Measurements from ENCODE around the gene EDARADD.

The EDARADD gene

DNA sequence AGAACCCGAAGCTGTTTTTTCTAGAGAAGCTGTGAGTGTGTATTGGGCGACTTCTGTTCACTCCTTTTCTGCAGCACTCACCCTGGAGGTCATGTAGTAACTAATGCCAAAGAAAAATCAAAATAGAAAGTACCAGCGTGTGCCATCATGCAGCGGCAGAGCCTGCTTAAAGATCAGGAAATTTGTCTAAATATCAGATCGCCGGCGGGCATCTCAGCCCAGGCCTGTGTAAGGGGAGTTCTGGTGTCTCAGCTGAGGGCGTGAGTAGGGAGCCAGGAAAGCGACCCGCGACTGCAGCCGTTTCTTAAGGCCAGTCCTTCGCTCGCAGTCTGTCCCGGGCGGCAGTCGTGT is 768 bp downstream of the EDARADD start:
- DNase-seq (ENCODE audit: low spot score): peak; percentile 13

- no peak for DNase-seq (ENCODE audit: low spot score)
These were observed 1.3 kb downstream of the EDARADD start for GRCh38 chr1:236395230-236395946.

GRCh38 chr1:236395947-236396664 is 2.0 kb downstream of the EDARADD start:
- no peak for DNase-seq (ENCODE audit: low spot score)

- DNase-seq (ENCODE audit: low spot score): no peak
These were observed 2.6 kb downstream of the EDARADD start for GRCh38 chr1:236396665-236397043.

DNA sequence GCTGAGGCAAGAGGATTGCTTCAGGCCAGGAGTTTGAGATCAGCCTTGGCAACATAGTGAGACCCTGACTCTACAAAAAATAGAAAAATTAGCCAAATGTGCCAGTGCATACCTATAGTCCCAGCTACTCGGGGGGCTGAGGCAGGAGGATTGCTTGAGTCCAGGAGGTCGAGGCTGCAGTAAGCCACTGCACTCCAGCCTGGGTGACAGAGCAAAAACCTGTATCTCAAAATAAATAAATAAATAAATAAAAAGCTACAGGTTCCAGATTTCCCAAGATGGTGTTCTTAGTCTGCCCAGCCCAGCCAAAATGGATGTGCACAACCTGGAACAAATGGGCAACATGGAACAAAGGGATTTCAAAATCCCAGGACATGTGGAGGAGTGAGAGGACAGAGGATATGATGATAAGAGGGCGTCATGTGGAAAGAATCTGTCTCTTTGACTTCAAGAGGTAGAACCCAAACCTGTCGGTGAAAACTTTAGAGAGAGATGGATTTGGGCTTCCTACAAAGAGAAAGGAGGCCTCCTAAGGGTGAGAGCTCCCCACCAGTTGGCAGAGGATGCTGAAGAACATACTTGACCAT is 3.2 kb downstream of the EDARADD start:
- DNase-seq (ENCODE audit: low spot score): no peak

DNA sequence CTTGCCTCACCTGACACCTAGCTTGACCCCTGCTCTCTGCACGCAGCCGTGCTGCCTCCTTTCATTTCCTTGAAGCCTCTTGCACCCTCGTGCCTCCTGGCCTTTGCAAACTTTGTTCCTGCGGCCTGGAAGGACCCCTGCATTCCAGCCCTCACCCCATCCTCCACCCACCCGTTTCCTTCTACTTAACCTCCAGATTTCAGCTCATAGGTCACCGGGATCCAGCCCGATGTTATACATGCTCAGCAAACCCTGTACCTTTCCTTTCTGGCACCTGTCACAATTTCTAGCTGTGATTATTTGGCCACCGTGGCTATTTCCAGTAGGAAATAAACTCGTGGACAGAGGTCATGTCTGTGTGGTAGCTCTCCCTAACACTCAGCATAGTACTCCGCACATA is 4.5 kb downstream of the EDARADD start:
- DNase-seq (ENCODE audit: low spot score): no peak

GRCh38 chr1:236400061-236400603 is 6.0 kb downstream of the EDARADD start:
- no peak for DNase-seq (ENCODE audit: low spot score)

GRCh38 chr1:236401698-236402097 is 7.6 kb downstream of the EDARADD start:
- no peak for DNase-seq (ENCODE audit: low spot score)

GRCh38 chr1:236403905-236404696 is 10.0 kb downstream of the EDARADD start:
- no peak for DNase-seq (ENCODE audit: low spot score)

DNA sequence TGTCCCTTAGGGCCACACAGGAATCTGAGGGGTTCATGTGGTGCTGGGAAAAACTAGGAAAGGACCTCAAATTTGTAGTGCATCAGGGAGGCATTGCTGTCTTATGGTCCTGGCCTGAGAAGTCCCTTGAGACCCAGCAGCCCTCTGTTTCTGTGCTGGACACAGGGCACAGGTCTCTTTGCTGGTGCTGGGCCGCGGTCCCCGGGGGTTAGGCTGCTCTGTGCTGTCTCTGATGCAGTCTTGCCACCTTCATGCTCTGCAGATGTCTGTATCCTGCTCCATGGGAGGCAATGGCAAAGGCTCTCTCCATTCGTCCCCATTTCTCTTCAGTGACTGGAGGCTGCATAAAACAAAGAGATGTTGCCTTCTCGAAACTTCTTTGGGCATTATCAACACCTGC is 13.0 kb downstream of the EDARADD start:
- DNase-seq (ENCODE audit: low spot score): no peak

GRCh38 chr1:236413688-236414087 is 19.6 kb downstream of the EDARADD start:
- no peak for DNase-seq (ENCODE audit: low spot score)

- no peak for DNase-seq (ENCODE audit: low spot score)
These were observed 22.1 kb downstream of the EDARADD start for GRCh38 chr1:236416165-236416564.

DNA sequence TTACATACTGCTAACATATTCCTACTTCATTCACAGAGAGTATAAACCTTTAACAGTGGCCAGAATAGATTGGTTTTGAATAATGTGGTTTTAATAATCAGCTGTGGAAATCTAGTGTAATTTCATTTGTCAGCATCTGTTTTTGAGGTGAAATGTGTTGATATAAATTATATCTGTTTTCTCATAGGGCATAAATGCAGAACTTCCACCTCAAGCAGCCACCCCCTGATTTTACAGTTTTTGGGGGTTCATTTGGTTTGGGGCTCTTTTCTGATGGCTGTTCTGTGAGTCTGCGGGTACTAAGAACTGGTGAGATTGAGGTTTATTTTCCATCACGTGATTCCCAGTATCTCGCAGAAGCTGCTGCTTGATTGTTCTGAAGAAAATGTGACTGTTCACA is 23.2 kb downstream of the EDARADD start:
- DNase-seq (ENCODE audit: low spot score): no peak

- no peak for DNase-seq (ENCODE audit: low spot score)
These were observed 25.4 kb downstream of the EDARADD start for GRCh38 chr1:236419502-236419901.

DNA sequence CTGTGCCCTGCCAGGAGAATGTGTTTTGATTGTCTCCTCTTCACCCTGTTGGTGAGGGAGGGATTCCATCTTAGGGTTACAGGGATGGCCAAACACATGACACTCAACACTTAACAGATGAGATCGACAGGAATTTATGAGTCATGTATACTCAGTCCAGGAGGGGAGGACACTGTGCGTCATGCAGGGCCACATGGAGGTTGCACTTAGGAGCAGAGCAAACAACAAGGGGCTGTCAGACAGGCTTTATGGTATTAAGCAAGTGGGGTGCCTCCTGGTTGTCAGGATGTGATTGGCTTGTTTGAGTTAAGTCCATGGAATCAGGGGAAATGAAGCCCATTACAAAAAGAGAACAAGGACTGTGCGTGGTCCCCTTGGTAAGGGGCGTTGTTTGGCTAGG is 26.9 kb downstream of the EDARADD start:
- no peak for DNase-seq (ENCODE audit: low spot score)

- DNase-seq (ENCODE audit: low spot score): no peak
These were observed 27.9 kb downstream of the EDARADD start for GRCh38 chr1:236421850-236422516.

GRCh38 chr1:236422517-236422876 is 28.4 kb downstream of the EDARADD start:
- DNase-seq (ENCODE audit: low spot score): no peak

DNA sequence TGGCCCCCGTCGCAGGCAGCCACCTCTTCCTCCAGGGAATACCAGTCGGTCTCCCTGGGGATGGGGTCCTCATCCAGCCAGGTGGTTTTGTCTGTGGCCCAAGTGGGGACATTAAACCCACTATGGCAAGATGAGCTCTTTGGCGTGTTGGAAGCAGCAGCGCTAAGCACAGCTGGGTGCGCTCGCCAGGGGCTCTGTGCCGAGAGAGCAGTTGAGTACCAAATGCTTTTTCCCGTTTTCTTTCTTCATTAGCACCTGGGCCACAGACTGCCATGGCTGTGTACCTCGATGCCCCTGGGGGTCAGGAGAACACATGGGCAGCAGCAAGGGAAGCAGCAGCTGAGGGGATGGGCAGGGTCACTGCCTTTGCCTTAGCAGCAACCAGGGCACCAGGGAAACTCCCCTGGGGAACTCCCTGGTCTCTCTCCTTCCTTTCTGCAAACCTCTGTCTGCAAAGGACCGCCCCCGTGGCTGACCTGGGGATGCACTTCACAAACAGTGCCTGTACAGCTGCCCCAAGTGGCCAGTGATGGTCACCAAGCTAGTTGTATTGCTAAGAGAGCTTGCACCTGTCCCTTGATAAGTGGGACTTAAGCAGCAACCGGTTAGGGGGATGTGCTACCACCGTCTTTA is 31.1 kb downstream of the EDARADD start:
- no peak for DNase-seq (ENCODE audit: low spot score)

DNA sequence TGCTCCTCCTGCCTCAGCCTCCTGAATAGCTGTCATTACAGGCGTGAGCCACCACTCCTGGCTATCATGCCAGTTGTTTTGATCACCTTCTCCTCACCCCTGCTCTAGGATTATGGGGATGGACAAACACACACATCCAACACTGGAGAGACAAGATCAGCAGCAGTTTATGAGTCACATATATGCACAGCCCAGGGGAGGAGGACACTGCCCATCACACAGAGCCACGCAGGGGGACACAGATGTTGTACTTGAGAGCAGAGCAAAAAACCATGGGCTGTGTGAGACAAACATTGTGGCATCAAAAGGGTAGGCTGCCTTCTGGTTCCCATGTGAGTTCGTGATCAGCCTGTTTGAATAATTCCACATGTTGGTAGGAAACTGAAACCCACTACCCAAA is 32.1 kb downstream of the EDARADD start:
- DNase-seq (ENCODE audit: low spot score): no peak

DNA sequence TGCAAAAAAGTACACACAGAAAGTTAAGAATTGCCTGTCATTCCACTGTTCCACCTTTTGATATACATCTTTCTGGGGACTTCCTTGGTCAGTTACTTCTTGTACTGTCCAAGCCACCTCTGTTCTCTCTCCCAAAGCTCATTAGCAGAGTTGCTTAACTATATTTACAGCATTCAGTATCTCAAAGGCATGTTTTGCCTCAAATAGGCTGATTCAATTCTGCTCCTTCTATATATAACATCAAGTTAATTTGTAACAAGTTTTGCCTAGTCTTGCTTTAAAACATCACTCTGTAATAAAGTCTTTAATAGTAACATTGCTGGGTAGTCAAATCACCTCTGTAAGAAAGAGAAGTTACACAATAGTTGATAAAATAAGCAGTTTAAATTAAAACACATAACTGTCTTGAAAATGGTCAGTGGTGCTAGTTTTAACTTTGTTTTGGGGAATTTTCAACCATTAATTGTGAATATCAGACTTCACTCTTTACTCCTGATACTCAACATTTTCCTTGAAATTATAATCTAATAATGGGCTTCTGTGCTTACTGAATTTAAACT is 35.7 kb downstream of the EDARADD start:
- no peak for DNase-seq (ENCODE audit: low spot score)

DNA sequence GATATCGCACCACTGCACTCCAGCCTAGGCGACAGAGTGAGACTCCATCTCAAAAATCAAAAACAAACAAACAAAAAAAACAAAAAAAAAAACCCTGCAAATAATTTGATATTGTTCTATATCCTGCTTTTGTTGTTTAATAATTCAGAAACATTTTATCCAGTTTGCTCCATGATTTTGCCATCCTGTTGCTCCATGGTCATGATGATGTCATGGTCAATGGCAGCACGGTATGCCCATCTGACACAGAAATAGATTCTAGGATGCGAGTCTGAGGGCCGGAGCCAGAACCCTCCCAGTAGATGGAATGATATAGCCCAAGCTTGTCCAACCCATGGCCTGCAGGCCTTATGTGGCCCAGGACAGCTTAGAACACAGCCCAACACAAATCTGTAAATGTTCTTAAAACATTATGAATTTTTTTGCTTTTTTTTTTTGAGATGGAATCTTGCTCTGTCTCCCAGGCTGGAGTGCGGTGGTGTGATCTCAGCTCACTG is 39.8 kb downstream of the EDARADD start:
- no peak for DNase-seq (ENCODE audit: low spot score)

Measured in cerebellar cortex (tissue), 1 donor.